PC-9 (cell line): ENCODE data around the gene LAMC2.

Experiments
- CTCF ChIP-seq: fragments of 200-600 bp; sonication (generic); conservative IDR thresholded peaks from 2 replicates; pipeline ENCODE4 v1.6.1; 2017; ENCODE audit warnings: mixed run types, antibody characterized with exemption, mild to moderate bottlenecking, moderate library complexity
- EZH2 ChIP-seq: fragments of 200-600 bp; sonication (generic); IDR thresholded peaks from 2 replicates; pipeline ENCODE4 v1.8.0; 2017; ENCODE audit warnings: antibody characterized with exemption, low read depth

- no peak for TF ChIP-seq EZH2
- no peak for TF ChIP-seq CTCF
These were observed 92.9 kb downstream of the LAMC2 start for GRCh38 chr1:183278739-183279591.
